Myocyte (in vitro differentiated cells): ENCODE measurements around the gene PKD1. TPM values are rescaled to one million over a fixed set of nuclear protein-coding genes. Genes with fewer than 3 reads are reported as not detected.

Source experiments
- DNase-seq: peaks from one replicate; pipeline ENCODE4 v3.0.0-alpha.2; 2012; ENCODE audit warnings: low read depth
- total RNA-seq: library from RNA; depleted of rRNA; stranded (reverse); fragments of >200 nt; gene quantifications from 2 replicates; pipeline ENCODE4 v1.2.3, GENCODE V29; 2014

The PKD1 gene
- total RNA-seq, 1 donor from 2014 or later, result 180 TPM

GRCh38 chr16:2054543-2055245 is 81.0 kb downstream of the PKD1 start:
- no peak for DNase-seq

- no peak for DNase-seq
These were observed 81.8 kb downstream of the PKD1 start for GRCh38 chr16:2053897-2054296.

DNA sequence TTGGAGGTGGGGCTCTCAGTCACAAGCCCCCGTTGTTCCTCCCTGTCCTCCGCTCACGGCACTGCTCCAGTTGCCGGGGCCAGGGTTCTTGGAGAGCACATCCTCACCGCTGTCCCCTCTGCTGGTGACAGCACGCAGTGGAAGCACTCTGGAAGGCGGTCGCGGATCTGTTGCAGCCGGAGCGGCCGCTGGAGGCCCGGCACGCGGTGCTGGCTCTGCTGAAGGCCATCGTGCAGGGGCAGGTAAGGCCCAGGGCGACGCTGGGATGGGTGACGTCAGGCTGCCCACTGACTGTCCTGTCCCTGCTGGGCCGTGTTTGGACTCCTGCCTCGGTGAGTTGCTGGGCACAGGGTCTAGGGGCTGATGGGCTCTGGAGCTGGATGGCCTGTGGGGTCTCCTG is 82.5 kb downstream of the PKD1 start:
- no peak for DNase-seq

- DNase-seq, result no peak
These were observed 87.6 kb downstream of the PKD1 start for GRCh38 chr16:2048116-2048543.

DNA sequence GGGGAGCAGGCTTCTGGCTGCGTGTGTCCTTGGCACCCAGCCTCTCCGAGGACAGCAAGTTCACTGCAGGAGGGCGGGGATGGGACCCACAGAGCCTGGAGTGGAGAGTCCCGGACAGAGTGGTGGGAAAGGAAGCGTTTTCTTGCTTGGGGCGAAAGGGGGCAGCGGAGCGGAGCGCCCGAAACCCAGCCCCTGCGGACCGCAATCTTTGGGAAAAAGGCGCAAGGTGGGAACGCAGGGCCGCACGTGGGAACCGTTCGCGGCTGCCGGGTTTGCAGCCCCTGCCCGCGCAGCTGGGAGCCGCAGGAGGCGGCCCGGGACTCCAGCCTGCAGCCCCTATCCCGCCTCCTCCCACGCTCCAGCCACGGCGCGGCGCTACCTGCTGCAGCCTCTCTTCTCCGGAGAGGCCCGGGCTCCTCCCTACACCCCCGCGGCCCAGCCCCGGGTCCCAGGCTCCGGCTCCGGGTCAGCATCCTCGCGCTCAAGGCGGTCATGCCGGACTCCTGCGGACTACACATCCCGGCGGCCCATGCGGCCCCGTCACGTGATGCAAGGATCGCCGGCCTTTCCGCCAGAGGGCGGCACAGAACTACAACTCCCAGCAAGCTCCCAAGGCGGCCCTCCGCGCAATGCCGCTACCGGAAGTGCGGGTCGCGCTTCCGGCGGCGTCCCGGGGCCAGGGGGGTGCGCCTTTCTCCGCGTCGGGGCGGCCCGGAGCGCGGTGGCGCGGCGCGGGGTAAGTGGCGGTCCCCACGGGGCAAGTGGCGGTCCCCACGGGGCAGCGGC is 88.2 kb downstream of the PKD1 start, which contains the start of the genes NTHL1 and TSC2:
NTHL1 (minus strand) TSS at position 505 of the 786 bp plus-strand sequence; CDS start at position 494, 11 bp downstream.
TSC2 (plus strand) TSS at position 656 of the 786 bp plus-strand sequence. CDS start 631 bp downstream, outside the sequence.
- peak; percentile 95 for DNase-seq

DNA sequence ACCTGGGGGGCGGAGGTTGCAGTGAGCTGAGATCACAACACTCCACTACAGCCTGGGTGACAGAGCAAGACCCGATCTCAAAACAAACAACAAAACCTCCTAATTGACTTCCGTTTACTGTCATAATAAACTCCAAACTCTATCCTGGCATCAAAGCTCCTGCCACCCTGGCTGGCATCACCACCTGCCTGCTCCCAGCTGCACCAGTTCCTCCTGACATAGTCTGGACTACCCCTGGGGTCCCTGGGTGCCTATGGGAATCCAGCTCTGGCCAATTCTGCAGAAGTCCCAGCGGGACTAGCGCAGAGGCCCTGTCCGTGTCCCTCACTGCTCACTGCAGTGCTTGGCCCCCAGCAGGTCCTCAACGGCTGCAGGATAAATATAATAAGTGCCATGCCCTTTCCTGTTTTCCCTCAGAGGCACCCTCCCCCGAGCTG is 88.8 kb downstream of the PKD1 start:
- DNase-seq, result no peak

GRCh38 chr16:2045965-2046892 is 89.5 kb downstream of the PKD1 start:
- no peak for DNase-seq

GRCh38 chr16:2044541-2044940 is 91.2 kb downstream of the PKD1 start:
- DNase-seq, result no peak

GRCh38 chr16:2043667-2044451 is 91.8 kb downstream of the PKD1 start:
- peak; percentile 68 for DNase-seq

- no peak for DNase-seq
These were observed 92.6 kb downstream of the PKD1 start for GRCh38 chr16:2042986-2043666.

DNA sequence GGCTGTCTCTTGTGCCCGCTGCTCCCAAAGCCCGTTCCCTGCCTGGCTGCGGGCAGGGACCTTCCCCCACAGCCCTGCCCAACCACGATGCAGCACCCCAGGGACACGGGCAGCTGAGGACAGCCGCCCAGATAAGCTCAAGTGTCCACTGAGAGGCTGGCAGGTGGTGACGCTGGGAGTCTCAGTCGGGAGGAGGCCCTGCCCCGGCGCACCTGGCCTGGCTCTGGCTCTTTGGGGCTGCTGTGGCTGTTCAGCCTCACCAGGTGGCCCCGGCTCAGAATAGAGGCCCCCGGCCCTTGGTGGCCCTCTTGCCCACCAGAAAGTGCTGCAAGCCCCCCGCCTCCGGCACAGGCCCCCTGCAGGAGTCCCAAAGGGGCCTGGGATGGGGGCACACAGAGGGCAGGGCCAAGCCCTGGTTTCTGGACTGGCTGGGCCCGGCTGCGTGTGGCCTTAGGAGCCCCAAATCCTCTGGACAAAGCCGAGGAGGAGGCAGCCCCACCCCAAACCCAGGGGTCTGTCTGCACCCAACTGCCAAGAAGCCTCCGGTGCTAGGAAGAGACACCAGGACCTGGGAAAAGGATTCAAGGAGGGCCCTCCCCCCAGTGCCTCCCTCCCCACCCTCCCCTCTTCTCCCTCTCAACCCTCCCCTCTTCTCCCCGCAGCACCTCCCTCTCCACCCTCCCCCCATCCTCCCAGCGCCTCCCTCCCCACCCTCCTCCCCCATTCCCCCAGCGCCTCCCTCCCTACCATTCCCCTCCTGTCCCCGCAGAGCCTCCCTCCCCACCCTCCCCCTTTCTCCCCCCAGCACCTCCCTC is 93.3 kb downstream of the PKD1 start:
- DNase-seq, result peak; percentile 83

DNA sequence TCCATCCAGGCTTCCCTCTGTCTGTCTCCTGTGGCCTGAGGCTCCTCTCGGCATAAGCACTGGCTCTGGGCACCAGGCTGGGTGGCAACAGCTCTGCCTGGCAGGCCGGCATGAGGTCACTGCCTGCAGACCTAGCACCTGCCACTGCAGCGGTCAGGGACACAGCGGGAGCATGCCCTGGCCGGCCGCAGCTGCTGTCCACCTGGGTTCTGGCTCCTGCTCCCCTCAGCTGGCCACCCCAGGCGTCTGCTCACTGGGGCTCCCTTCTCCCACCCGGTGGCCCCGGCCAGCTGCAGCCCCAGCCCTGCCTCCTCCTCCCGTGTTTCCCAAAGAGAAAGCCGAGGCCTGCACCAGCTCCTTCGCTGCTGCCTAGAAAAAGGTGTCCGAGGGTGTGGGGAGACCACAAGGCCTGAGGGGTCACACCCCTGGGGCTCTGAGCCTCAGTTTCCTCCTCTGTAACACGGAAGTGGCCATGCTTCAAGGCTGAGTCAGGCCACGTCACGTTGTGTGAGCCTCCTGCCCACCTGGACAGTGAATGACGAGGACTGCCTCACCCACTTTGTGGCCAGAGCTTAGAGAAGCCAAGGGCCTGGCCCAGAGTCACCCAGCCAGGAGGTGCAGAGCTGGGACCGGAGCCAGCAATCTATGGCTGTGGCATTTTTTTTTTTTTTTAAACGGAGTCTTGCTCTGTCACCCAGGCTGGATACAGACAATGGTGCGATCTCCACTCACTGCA is 94.7 kb downstream of the PKD1 start:
- DNase-seq, result peak; percentile 94

DNA sequence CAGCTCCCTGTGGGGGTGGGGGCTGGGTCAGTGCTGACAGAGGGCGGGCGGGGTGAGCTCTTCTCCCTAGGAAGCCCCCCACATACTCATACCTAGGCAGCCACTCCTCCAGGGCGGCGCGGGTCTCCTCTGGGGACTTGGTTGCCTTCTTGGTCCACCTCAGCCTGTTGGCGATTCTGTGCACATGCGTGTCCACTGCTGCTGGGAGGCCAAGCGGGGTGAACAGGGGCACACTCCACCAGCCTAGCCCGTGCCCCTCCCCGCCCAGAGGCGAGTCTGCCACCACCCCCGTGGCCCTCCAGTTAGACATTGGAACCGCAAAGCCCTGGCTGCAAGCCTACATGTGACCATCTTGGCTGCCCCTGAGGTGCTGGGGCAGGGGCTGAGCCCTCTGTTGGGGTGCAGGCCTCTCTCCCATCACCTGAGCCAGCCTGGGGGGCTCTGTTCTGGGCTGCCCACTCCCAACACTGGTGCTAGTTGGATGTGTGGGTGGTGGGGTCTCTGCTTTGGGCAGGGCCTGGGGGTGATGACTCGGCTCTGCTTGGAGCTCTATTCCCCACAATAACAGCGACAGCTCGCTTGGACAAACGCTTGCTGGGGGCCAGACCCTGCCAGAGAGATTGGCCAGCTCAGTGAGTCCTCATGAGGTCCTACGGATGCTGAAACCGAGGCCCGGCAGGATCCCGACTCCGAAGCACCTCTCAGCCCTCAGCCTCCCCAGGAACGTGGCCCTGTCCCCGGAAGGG is 95.5 kb downstream of the PKD1 start:
- no peak for DNase-seq

DNA sequence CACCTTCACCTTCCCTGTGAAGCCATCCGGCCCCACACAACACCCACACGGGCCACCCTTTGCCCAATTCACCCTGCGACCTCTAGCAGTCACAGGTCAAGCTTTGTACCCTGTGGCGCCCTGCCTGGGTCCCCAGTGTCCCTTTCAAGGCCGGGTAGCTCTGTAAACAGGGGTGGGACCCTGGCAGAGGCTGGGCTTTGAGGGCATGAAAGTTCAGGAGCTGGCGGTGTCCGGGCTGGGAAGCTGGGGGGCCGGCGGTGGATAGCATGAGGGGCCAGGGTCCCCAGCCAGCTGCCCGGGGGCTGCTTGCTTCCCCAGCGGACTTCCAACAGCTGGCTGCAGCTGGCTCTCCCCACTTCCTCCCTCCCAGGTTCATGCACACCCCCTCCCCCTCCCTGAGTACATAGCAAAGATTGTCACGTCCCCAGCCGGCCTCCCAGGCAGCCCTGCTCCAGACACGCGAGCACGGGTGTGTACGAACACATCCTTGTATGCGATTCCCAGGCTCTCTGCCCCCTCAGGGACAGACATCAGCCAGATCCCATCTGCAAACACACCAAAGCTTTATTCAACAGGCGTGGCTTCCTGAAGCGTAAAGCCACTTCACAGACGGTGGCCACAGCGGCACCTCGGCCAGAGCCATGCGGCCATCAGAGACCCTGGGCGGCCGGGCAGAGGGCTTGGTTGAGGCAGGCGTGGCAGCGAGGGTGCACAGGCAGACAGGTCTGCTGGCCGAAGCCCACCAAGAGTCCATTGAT is 96.2 kb downstream of the PKD1 start:
- DNase-seq, result peak; percentile 67
